Activated T-helper 1 cell treated with anti-CD3 and anti-CD28 coated beads, Interleukin-2, amount 50 U/mL, for 16 hours (primary cell): ENCODE measurements around the gene METTL21C.

Experiments used
- DNase-seq, 2 donors: peaks; one replicate each; pipeline ENCODE4 v3.0.0-alpha.2; 2020; ENCODE audit warnings: low read depth in 1 of 2, low spot score in 1 of 2

Gene METTL21C

GRCh38 chr13:102694937-102695336 is at the start of gene METTL21C:
METTL21C (minus strand) TSS chr13:102695044; CDS start chr13:102694498, 546 bp downstream.
- DNase-seq: no peak

- no peak for DNase-seq
Measured at GRCh38 chr13:102742506-102742905, 47.7 kb upstream of the METTL21C start.

- DNase-seq: no peak
Measured at GRCh38 chr13:102742101-102742500, 47.3 kb upstream of the METTL21C start.

GRCh38 chr13:102729560-102730270 is 34.9 kb upstream of the METTL21C start:
- no peak for DNase-seq

- DNase-seq: no peak
Measured at GRCh38 chr13:102726430-102726829, 31.6 kb upstream of the METTL21C start.

- no peak for DNase-seq
Measured at GRCh38 chr13:102724923-102725322, 30.1 kb upstream of the METTL21C start.

- no peak for DNase-seq
Measured at GRCh38 chr13:102721800-102722231, 27.0 kb upstream of the METTL21C start.

- DNase-seq: no peak
Measured at GRCh38 chr13:102718746-102719145, 23.9 kb upstream of the METTL21C start.

GRCh38 chr13:102715447-102715846 is 20.6 kb upstream of the METTL21C start:
- DNase-seq: no peak

GRCh38 chr13:102710261-102710679 is 15.4 kb upstream of the METTL21C start:
- no peak for DNase-seq

GRCh38 chr13:102709536-102709935 is 14.7 kb upstream of the METTL21C start:
- DNase-seq: no peak

GRCh38 chr13:102708991-102709390 is 14.1 kb upstream of the METTL21C start:
- no peak for DNase-seq

GRCh38 chr13:102708211-102708610 is 13.4 kb upstream of the METTL21C start:
- DNase-seq: no peak

GRCh38 chr13:102707467-102707866 is 12.6 kb upstream of the METTL21C start:
- no peak for DNase-seq

GRCh38 chr13:102704238-102705058 is 9.6 kb upstream of the METTL21C start:
- no peak for DNase-seq

- DNase-seq: no peak
Measured at GRCh38 chr13:102703726-102704035, 8.8 kb upstream of the METTL21C start.

- no peak for DNase-seq
Measured at GRCh38 chr13:102702965-102703725, 8.3 kb upstream of the METTL21C start.

GRCh38 chr13:102701331-102701730 is 6.5 kb upstream of the METTL21C start:
- no peak for DNase-seq

- no peak for DNase-seq
Measured at GRCh38 chr13:102700088-102701031, 5.5 kb upstream of the METTL21C start.

- no peak for DNase-seq
Measured at GRCh38 chr13:102699504-102699903, 4.7 kb upstream of the METTL21C start.

GRCh38 chr13:102698649-102698980 is 3.8 kb upstream of the METTL21C start:
- no peak for DNase-seq
